ENCODE data around the gene PARD3B. TPM values are rescaled to one million over a fixed set of nuclear protein-coding genes. Genes with fewer than 3 reads are reported as not detected.

Gene PARD3B
- total RNA-seq, 4 donors from 2014 or later: 6.5 to 17.3 (median 12.7) TPM

DNA sequence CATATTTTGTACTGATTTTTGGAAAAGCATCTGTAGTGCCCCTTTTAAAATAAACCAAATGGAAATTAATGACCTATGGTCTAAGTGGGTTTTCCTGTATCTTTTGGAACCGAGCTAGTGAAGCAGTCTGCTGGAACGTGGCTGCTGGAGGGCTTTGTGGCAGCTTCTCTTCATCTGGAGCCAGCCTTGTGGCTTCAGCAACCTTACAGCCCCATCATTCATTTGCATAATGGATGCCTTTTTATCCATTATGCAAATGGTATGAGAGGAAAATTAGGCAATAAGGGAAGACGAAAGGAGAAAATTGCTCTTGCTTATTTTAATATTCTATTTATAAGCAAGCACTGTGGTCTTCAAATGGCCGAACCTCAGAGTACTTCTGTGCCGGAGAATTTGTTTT, 421.0 kb downstream of the PARD3B start:
- no peak overlapping the region for H3K4me3 ChIP-seq (ENCODE audit: low read depth, poor library complexity, severe bottlenecking)
- intact Hi-C loops (cut with DNase I; ENCODE audit: low total_unique reads): no loop called here
- TF ChIP-seq POLR2A (IDR thresholded peaks at IDR 0.05): no peak
- TF ChIP-seq, protein P1, sequence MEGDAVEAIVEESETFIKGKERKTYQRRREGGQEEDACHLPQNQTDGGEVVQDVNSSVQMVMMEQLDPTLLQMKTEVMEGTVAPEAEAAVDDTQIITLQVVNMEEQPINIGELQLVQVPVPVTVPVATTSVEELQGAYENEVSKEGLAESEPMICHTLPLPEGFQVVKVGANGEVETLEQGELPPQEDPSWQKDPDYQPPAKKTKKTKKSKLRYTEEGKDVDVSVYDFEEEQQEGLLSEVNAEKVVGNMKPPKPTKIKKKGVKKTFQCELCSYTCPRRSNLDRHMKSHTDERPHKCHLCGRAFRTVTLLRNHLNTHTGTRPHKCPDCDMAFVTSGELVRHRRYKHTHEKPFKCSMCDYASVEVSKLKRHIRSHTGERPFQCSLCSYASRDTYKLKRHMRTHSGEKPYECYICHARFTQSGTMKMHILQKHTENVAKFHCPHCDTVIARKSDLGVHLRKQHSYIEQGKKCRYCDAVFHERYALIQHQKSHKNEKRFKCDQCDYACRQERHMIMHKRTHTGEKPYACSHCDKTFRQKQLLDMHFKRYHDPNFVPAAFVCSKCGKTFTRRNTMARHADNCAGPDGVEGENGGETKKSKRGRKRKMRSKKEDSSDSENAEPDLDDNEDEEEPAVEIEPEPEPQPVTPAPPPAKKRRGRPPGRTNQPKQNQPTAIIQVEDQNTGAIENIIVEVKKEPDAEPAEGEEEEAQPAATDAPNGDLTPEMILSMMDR (IDR thresholded peaks at IDR 0.05): no peak
- DNase-seq (ENCODE audit: low spot score in 2 of 2): no peak
- 80 to 82% methylated on average over 5 of the region's 5 CpGs for WGBS, 2 donors

DNA sequence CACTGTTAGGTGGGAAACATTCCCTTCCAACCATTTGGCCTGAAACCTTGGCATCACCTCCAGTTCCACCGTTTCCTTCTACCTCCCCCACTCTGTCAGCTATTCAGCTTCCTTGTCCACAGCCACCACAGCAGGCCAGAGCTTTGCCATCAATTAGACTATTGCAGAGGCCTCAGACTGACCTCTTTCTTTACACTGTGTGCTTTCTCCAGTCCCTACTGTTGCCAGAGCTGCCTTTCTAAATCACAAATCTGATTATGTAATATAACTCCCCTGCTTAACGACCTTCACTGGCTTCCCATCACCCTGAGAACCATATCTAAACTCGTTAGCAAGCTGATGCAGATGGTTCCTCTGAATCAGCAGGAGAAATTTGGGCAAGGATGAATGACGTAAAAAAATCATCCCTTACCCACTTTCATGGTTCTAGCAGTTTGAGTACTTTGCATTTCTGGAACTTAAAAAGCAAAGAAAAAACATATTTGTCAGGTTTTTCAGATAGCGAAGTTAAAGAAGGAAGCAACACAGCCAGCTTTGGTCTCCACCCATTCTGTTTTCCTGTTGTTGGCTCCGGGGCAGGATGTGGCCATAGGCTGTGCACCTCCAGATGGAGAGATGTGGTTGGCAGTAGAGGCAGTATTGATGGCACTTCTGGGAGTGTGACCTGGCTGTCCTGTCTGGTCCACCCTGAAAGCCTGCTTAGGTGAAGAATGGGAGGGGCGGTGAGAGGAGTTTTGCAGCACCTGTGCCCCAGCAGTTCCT, 422.1 kb downstream of the PARD3B start:
- intact Hi-C loops (cut with DNase I; ENCODE audit: low total_unique reads): no loop called here

DNA sequence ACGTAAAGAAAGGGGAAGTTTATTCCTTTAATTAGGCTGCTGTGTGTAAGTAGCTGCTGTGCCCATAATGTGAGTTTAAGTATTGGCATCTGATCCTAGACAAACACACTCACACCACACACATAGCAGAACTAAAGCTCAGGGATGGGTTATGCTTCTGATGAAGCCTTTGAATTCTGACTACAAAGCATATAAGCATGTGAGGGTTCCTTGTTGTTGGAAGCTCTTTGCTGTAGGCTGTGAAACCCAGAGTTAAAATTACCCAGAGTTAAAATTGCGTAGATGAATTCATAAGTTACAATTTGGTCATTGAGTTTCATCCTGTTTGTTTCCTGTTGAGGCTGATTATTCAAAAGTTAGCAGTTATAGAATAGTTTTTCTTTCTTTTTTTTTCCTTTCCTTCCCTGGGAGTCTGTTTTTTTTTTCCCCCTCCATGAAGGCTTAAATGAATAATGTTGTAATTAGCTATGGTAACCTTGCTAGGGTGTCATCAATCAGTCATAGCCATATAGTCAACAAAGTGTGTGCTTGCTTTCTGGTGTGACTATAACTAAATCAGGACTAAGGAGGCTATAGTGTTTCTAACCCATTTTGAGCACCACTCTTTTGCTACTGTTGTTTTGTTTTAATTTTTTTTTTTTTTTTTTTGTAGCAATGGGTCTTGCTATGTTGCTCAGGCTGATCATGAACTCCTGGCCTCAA, 426.1 kb downstream of the PARD3B start:
- no peak overlapping the region for H3K4me3 ChIP-seq (ENCODE audit: low read depth, poor library complexity, severe bottlenecking)
- intact Hi-C loops (cut with DNase I; ENCODE audit: low total_unique reads): no loop called here
- TF ChIP-seq, protein P1 (IDR thresholded peaks at IDR 0.05): no peak
- no peak for TF ChIP-seq POLR2A (IDR thresholded peaks at IDR 0.05)
- no peak for DNase-seq (ENCODE audit: low spot score in 2 of 2)
- WGBS, 2 donors: 65 to 74% methylated on average over 2 of the region's 2 CpGs

More for the DNA sequence above, 422.1 kb downstream of the PARD3B start:
- no peak for TF ChIP-seq POLR2A (IDR thresholded peaks at IDR 0.05)
- TF ChIP-seq, protein P1 (IDR thresholded peaks at IDR 0.05): no peak
- DNase-seq (ENCODE audit: low spot score in 2 of 2): no peak
- no peak overlapping the region for H3K4me3 ChIP-seq (ENCODE audit: low read depth, poor library complexity, severe bottlenecking)
- WGBS, 2 donors: 75 to 76% methylated on average over 7 of the region's 7 CpGs

DNA sequence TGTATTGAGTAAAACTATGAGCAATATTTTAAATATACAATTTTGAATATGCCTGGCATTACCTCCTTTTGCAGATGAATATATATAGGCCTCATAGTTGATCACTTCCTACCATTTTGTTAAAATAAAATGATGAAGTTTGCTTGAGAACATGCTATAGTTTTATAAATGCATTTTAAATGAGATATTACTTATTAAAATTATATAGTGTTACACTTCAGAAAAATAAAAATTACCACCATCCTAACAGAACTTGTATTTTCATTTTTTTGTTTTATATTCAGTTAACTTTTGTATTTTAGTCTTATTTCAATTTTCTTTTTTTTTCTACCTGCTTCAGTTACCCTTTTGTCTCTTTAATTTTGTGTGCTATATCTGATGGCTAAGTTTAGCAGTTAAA, 426.9 kb downstream of the PARD3B start:
- H3K4me3 ChIP-seq (ENCODE audit: low read depth, poor library complexity, severe bottlenecking): no peak overlapping the region
- no peak for DNase-seq (ENCODE audit: low spot score in 2 of 2)
- intact Hi-C loops (cut with DNase I; ENCODE audit: low total_unique reads): no loop called here
- TF ChIP-seq, protein P1 (IDR thresholded peaks at IDR 0.05): no peak
- no peak for TF ChIP-seq POLR2A (IDR thresholded peaks at IDR 0.05)

DNA sequence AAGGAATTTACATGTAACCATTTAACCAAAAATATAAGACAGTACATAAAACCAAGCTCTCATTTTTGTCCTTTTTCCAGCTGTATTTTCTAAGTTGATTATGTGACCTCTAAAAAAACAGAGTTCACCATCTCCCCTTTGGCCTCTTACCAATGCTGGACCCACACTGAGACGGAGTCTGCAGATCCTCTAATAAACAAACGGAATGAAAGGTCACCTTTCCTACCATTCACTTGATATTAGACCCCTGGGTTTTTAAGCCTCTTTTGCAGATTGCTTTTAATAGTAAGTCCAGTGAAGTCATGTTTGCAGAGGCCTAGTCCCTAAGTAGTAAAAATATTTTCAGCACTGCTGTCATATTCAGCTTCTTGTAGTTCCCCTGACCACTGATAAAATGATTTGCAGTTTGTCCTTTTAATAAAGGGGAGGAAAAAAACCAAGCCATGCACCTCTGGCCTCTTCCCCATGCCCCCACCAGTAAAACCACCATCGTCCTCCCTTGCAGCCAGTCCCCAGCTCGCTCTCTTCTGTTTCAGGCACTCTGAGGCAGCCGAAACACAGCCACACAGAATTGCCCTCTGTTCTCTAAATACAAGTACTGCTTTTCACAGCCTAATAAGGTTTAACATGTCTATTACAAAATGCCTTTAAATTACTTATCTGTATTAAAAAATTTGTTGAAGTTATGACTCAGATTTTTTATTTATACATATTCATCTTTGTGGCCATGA, 427.5 kb downstream of the PARD3B start:
- no peak for DNase-seq (ENCODE audit: low spot score in 2 of 2)
- no peak overlapping the region for H3K4me3 ChIP-seq (ENCODE audit: low read depth, poor library complexity, severe bottlenecking)
- intact Hi-C loops (cut with DNase I; ENCODE audit: low total_unique reads): no loop called here
- WGBS, 2 donors: 77 to 84% methylated on average over 5 of the region's 5 CpGs
- no peak for TF ChIP-seq POLR2A (IDR thresholded peaks at IDR 0.05)
- TF ChIP-seq, protein P1 (IDR thresholded peaks at IDR 0.05): no peak

Data from lower leg skin (tissue), 4 donors.